Measurements from ENCODE around the gene FANCE.

The FANCE gene

GRCh38 chr6:35468181-35468979, 16.2 kb downstream of the FANCE start, which contains the start of gene RPL10A:
Gene RPL10A, plus strand, starts transcription at chr6:35468401. Its CDS starts 34 bp downstream, at chr6:35468435.
- DNase-seq (ENCODE audit: low read depth) = peak; percentile 89

- no peak for DNase-seq (ENCODE audit: low read depth)
These were observed 17.0 kb downstream of the FANCE start for GRCh38 chr6:35468980-35469750.

GRCh38 chr6:35469751-35470662, 17.9 kb downstream of the FANCE start:
- no peak for DNase-seq (ENCODE audit: low read depth)

GRCh38 chr6:35470663-35471120, 18.6 kb downstream of the FANCE start:
- no peak for DNase-seq (ENCODE audit: low read depth)

GRCh38 chr6:35471836-35472345, 19.8 kb downstream of the FANCE start:
- no peak for DNase-seq (ENCODE audit: low read depth)

GRCh38 chr6:35473075-35473849, 21.1 kb downstream of the FANCE start:
- no peak for DNase-seq (ENCODE audit: low read depth)

GRCh38 chr6:35473850-35474130, 21.7 kb downstream of the FANCE start:
- no peak for DNase-seq (ENCODE audit: low read depth)

- no peak for DNase-seq (ENCODE audit: low read depth)
These were observed 22.2 kb downstream of the FANCE start for GRCh38 chr6:35474131-35474941.

- no peak for DNase-seq (ENCODE audit: low read depth)
These were observed 22.9 kb downstream of the FANCE start for GRCh38 chr6:35474942-35475570.

- DNase-seq (ENCODE audit: low read depth) = no peak
These were observed 23.4 kb downstream of the FANCE start for GRCh38 chr6:35475573-35475972.

- DNase-seq (ENCODE audit: low read depth) = no peak
These were observed 23.9 kb downstream of the FANCE start for GRCh38 chr6:35476004-35476403.

GRCh38 chr6:35477028-35477427, 24.9 kb downstream of the FANCE start:
- DNase-seq (ENCODE audit: low read depth) = no peak

- no peak for DNase-seq (ENCODE audit: low read depth)
These were observed 25.5 kb downstream of the FANCE start for GRCh38 chr6:35477551-35478179.

- DNase-seq (ENCODE audit: low read depth) = no peak
These were observed 26.1 kb downstream of the FANCE start for GRCh38 chr6:35478259-35478658.

GRCh38 chr6:35480176-35480575, 28.0 kb downstream of the FANCE start:
- DNase-seq (ENCODE audit: low read depth) = no peak

GRCh38 chr6:35481226-35481625, 29.1 kb downstream of the FANCE start:
- no peak for DNase-seq (ENCODE audit: low read depth)

- DNase-seq (ENCODE audit: low read depth) = no peak
These were observed 30.9 kb downstream of the FANCE start for GRCh38 chr6:35483062-35483461.

GRCh38 chr6:35483490-35483889, 31.4 kb downstream of the FANCE start:
- no peak for DNase-seq (ENCODE audit: low read depth)

GRCh38 chr6:35483893-35484645, 31.9 kb downstream of the FANCE start:
- no peak for DNase-seq (ENCODE audit: low read depth)
